ENCODE data around the gene NPIPB4. TPM values are rescaled to one million over a fixed set of nuclear protein-coding genes. Genes with fewer than 3 reads are reported as not detected.
"Not testable (repeated sequence)": the region's sequence is repeated elsewhere in the genome, so short reads cannot be mapped to it uniquely, and the experiment has no call there.

NPIPB4 gene
- polyA plus RNA-seq (ENCODE audit: low read depth in 6 of 6): 10 to 100 TPM in 2 of 6 donors, 1 to 10 TPM in 4; 2.9 to 32.8 (median 8.6) TPM

DNA sequence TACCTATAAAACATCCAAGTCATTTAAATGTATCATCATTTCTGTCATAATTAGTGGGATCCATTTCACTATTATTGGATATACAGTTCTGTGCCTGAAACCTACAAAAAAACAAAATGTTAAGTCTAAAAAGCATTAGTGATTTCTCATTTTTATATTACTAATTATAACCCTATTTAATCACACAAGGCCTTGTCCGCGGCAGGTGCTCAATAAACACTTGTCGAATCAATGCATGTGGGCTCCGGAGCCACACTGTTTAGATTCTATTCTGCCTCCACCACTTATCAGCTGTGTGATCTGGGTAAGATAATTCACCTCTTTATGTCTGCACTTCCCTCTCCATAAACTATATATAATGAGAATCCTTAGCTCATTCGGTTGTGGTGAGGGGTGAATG is at the start of gene NPIPB4:
Gene NPIPB4, minus strand, starts transcription at position 101 of the 400 bp plus-strand sequence. CDS start 378 bp downstream, outside the sequence.
- not testable (repeated sequence) for H3K4me1 Mint-ChIP-seq; DNase-seq; H3K4me3 Mint-ChIP-seq; H3K27me3 Mint-ChIP-seq; ATAC-seq (ENCODE audit: low read depth in 2 of 2); H3K9me3 Mint-ChIP-seq; H3K36me3 Mint-ChIP-seq; H3K27ac Mint-ChIP-seq

- H3K27ac Mint-ChIP-seq; H3K4me3 Mint-ChIP-seq; H3K4me1 Mint-ChIP-seq; H3K9me3 Mint-ChIP-seq; H3K27me3 Mint-ChIP-seq; DNase-seq; H3K36me3 Mint-ChIP-seq; ATAC-seq (ENCODE audit: low read depth in 2 of 2): not testable (repeated sequence)
Measured at GRCh38 chr16:21898998-21899397, 41.4 kb upstream of the NPIPB4 start.

DNA sequence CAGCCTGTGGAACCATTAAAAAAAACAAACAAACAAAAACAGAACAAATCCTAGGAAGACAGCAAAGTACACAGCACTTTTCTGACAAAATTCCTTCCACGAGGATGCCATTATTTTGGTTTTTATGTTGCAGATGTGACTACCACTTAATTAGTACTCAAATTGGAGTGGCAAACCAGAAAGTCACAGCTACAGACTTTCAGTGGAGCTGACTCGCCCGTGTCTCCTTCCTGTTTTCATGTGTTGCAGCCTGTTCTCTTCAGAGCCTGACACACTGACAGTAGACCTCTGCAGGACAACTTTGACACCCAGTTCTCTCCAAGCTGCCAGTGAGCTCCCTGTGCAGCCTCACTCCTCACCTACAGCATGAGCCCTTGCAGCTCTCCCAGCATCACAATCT is 24.4 kb upstream of the NPIPB4 start:
- not testable (repeated sequence) for H3K27ac Mint-ChIP-seq; H3K4me1 Mint-ChIP-seq; H3K36me3 Mint-ChIP-seq; H3K27me3 Mint-ChIP-seq; ATAC-seq (ENCODE audit: low read depth in 2 of 2); H3K9me3 Mint-ChIP-seq
- H3K4me3 Mint-ChIP-seq: peak overlapping the region in 2 of 8 donors; percentile 39 to 67
- peak; percentile 12 for DNase-seq

- H3K27ac Mint-ChIP-seq: peak overlapping the region in 3 of 6 donors; percentile 33 to 82 (median 76)
- H3K4me3 Mint-ChIP-seq: peak overlapping the region in 1 of 8 donors; percentile 51
Measured at GRCh38 chr16:21837186-21837585, 20.4 kb downstream of the NPIPB4 start.

DNA sequence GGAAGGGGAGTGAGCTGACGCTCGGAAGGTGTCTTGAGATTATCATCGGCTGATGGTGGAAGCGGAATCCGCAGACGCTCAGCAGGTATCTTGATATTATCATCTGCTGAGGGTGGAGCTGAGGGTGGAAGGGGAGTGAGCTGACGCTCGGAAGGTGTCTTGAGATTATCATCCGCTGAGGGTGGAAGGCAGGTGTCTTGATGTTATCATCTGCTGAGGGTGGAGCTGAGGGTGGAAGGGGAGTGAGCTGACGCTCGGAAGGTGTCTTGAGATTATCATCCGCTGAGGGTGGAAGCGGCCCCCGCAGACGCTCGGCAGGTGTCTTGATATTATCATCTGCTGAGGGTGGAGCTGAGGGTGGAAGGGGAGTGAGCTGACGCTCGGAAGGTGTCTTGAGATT is 21.2 kb downstream of the NPIPB4 start:
- ATAC-seq (ENCODE audit: low read depth in 2 of 2); H3K36me3 Mint-ChIP-seq; H3K4me1 Mint-ChIP-seq; DNase-seq; H3K9me3 Mint-ChIP-seq; H3K27me3 Mint-ChIP-seq: not testable (repeated sequence)
- Mint-ChIP-seq H3K27ac (peak overlapping the region in 1 of 6 donors; percentile 27), H3K4me3 (peak overlapping the region in 3 of 8 donors; percentile 34 to 72 (median 36))

More at GRCh38 chr16:21837186-21837585, 20.4 kb downstream of the NPIPB4 start:
- DNase-seq; H3K9me3 Mint-ChIP-seq; H3K36me3 Mint-ChIP-seq; H3K4me1 Mint-ChIP-seq; ATAC-seq (ENCODE audit: low read depth in 2 of 2); H3K27me3 Mint-ChIP-seq: not testable (repeated sequence)

DNA sequence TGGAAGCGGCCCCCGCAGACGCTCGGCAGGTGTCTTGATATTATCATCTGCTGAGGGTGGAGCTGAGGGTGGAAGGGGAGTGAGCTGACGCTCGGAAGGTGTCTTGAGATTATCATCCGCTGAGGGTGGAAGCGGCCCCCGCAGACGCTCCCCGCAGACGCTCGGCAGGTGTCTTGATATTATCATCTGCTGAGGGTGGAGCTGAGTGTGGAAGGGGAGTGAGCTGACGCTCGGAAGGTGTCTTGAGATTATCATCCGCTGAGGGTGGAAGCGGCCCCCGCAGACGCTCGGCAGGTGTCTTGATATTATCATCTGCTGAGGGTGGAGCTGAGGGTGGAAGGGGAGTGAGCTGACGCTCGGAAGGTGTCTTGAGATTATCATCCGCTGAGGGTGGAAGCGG is 21.8 kb downstream of the NPIPB4 start:
- not testable (repeated sequence) for H3K36me3 Mint-ChIP-seq; H3K27me3 Mint-ChIP-seq; H3K9me3 Mint-ChIP-seq; DNase-seq; ATAC-seq (ENCODE audit: low read depth in 2 of 2); H3K4me1 Mint-ChIP-seq; H3K27ac Mint-ChIP-seq; H3K4me3 Mint-ChIP-seq

DNA sequence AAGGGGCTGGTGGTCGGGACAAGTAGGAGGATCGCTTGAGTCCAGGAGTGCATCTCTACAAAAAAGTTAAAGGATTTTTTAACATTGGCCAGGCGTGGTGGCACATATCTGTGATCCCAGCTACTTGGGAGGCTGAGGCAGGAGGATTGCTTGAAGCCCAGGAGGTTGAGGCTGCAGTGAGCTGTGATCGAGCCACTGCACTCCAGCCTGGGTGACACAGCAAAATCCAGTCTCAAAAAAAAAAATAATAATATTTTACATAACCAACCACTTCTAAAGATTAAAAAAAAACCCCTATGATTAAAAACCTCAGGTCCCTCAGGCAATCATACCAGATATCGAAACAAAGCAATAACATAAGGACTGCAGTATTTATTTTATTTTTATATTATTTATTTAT is 23.3 kb downstream of the NPIPB4 start:
- H3K36me3 Mint-ChIP-seq; H3K27me3 Mint-ChIP-seq; H3K27ac Mint-ChIP-seq; DNase-seq; H3K4me3 Mint-ChIP-seq; ATAC-seq (ENCODE audit: low read depth in 2 of 2); H3K4me1 Mint-ChIP-seq; H3K9me3 Mint-ChIP-seq: not testable (repeated sequence)

DNA sequence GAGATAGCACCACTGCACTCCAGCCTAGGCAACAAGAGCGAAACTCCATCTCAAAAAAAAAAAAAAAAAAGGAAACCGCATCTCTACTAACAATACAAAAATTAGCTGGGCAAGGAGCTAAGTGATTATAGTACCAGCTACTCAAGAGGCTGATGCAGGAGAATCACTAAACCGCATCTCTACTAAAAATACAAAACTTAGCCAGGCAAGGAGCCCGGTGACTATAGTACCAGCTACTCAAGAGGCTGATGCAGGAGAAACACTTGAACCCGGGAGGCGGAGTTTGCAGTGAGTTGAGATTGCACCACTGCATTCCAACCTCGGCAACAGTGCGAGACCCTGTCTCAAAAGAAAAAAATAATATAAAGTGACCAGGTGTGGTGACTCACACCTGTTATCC is 27.6 kb downstream of the NPIPB4 start:
- DNase-seq; H3K9me3 Mint-ChIP-seq; ATAC-seq (ENCODE audit: low read depth in 2 of 2); H3K27me3 Mint-ChIP-seq; H3K4me3 Mint-ChIP-seq; H3K27ac Mint-ChIP-seq; H3K36me3 Mint-ChIP-seq; H3K4me1 Mint-ChIP-seq: not testable (repeated sequence)

- ATAC-seq (ENCODE audit: low read depth in 2 of 2); H3K36me3 Mint-ChIP-seq; H3K4me3 Mint-ChIP-seq; H3K27ac Mint-ChIP-seq; H3K9me3 Mint-ChIP-seq; H3K4me1 Mint-ChIP-seq; DNase-seq; H3K27me3 Mint-ChIP-seq: not testable (repeated sequence)
Measured at GRCh38 chr16:21826067-21826706, 31.4 kb downstream of the NPIPB4 start.

GRCh38 chr16:21825526-21825925 is 32.0 kb downstream of the NPIPB4 start:
- not testable (repeated sequence) for H3K36me3 Mint-ChIP-seq; ATAC-seq (ENCODE audit: low read depth in 2 of 2); H3K4me3 Mint-ChIP-seq; H3K27me3 Mint-ChIP-seq; H3K27ac Mint-ChIP-seq; DNase-seq; H3K9me3 Mint-ChIP-seq; H3K4me1 Mint-ChIP-seq

DNA sequence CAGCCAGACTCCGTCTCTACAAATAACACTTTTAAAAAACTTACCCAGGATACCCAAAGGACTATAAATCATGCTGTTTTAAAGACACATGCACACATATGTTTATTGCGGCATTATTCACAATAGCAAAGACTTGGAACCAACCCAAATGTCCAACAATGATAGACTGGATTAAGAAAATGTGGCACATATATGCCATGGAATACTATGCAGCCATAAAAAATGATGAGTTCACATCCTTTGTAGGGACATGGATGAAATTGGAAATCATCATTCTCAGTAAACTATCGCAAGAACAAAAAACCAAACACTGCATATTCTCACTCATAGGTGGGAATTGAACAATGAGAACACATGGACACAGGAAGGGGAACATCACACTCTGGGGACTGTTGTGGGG is 34.3 kb downstream of the NPIPB4 start:
- not testable (repeated sequence) for ATAC-seq (ENCODE audit: low read depth in 2 of 2); DNase-seq; H3K27me3 Mint-ChIP-seq; H3K4me3 Mint-ChIP-seq; H3K27ac Mint-ChIP-seq; H3K9me3 Mint-ChIP-seq; H3K36me3 Mint-ChIP-seq
- peaks cover 15 to 21% (median 16%) of the 10 kb centered on the region in 3 donors for H3K4me1 Mint-ChIP-seq

GRCh38 chr16:21820908-21821465 is 36.6 kb downstream of the NPIPB4 start:
- not testable (repeated sequence) for H3K36me3 Mint-ChIP-seq

DNA sequence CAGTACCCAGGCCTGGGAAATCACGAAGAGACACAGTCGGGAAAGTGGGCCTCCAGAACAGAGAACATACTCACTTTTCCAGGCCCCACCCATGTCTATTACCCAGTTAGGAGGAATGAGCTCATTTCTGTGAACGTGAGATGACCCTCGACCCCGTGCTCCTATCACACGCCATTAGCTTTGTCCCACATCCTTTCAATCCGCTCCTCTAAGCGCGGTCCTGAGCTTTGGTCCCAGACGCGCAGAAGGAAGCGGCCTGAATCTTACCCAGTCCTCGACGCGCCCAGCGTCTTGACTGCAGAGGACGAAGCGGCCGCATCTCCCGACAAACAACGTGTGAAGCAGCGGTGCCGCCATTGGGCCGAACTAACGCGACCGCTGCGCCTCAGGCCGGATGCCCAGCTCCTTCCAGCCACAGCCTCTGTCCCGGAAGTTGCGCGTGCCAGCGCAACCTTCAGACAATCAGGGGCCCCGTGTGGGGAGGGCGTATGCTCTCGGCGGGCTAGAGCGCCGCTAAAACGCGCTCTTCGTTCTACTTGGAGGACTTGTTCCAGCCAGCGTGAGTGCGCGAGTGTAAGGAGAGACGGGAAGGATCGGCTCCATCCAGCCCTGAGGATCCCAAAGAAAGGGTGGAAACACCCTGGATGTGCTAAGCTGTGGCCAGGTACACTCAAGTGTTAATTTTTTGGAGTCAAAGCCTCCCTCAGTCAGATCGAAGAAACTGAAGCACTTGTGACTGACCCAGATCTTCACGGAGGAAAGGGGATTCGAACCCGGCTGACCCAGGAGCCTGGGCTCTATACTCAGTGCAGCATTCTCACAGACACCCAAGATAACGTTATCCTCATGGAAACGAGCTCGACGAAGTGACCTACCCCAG is 37.3 kb downstream of the NPIPB4 start:
- DNase-seq (peak; percentile 61), ATAC-seq (ENCODE audit: low read depth in 2 of 2) (peak; percentile 95 to 98)
- H3K36me3 Mint-ChIP-seq, H3K27me3 Mint-ChIP-seq, H3K9me3 Mint-ChIP-seq: not testable (repeated sequence)
- Mint-ChIP-seq H3K4me3 (peak overlapping the region; percentile 93 to 100 (median 96)), H3K27ac (peak overlapping the region; percentile 95 to 99 (median 98)), H3K4me1 (peaks cover 15 to 21% (median 16%) of the 10 kb centered on the region in 3 donors)

More at GRCh38 chr16:21820908-21821465, 36.6 kb downstream of the NPIPB4 start:
- not testable (repeated sequence) for H3K9me3 Mint-ChIP-seq; DNase-seq; H3K27me3 Mint-ChIP-seq; ATAC-seq (ENCODE audit: low read depth in 2 of 2)
- peaks cover 15 to 21% (median 16%) of the 10 kb centered on the region in 3 donors for H3K4me1 Mint-ChIP-seq
- H3K27ac Mint-ChIP-seq: peak overlapping the region; percentile 95 to 99 (median 98)
- peak overlapping the region; percentile 93 to 100 (median 96) for H3K4me3 Mint-ChIP-seq
